B cell (primary cell): ENCODE measurements around the gene BNC2.

Experiments
- EZH2 ChIP-seq: IDR thresholded peaks from 2 replicates; pipeline ENCODE4 v1.6.1; 2012; ENCODE audit warnings: borderline replicate concordance, low read depth, mild to moderate bottlenecking, moderate library complexity, low read length; ENCODE audit not compliant: insufficient read depth, poor library complexity, severe bottlenecking
- TF ChIP-seq, protein P1 (sequence below): fragments of 200-600 bp; IDR thresholded peaks from one replicate; pipeline ENCODE4 v1.8.0; 2022; ENCODE audit warnings: antibody characterized with exemption, mild to moderate bottlenecking

DNA sequence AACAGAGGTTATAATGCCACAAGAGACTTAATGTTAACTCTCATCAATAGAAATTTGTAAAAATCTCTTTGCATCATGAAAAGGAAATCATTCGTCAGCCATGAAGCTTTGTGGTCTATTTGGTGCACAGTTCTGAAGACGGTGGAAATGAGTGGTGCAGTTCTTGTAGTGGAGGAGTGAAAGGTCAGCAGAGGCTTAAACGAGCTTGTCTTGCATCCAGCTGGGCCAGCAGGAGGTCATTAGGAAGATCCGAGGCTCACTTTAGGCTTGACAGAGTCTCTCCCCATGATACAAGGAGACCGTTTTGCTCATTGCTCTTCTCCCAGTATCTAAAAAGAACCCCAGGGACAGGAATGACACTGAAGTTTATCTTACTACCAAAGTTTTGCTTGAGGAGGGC is 440.8 kb downstream of the BNC2 start:
- TF ChIP-seq, protein P1, sequence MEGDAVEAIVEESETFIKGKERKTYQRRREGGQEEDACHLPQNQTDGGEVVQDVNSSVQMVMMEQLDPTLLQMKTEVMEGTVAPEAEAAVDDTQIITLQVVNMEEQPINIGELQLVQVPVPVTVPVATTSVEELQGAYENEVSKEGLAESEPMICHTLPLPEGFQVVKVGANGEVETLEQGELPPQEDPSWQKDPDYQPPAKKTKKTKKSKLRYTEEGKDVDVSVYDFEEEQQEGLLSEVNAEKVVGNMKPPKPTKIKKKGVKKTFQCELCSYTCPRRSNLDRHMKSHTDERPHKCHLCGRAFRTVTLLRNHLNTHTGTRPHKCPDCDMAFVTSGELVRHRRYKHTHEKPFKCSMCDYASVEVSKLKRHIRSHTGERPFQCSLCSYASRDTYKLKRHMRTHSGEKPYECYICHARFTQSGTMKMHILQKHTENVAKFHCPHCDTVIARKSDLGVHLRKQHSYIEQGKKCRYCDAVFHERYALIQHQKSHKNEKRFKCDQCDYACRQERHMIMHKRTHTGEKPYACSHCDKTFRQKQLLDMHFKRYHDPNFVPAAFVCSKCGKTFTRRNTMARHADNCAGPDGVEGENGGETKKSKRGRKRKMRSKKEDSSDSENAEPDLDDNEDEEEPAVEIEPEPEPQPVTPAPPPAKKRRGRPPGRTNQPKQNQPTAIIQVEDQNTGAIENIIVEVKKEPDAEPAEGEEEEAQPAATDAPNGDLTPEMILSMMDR, result no peak
- no peak for TF ChIP-seq EZH2
